Ecto neural progenitor cell (in vitro differentiated cells): ENCODE measurements around the gene BDNF.
"Not testable (repeated sequence)": the region's sequence is repeated elsewhere in the genome, so short reads cannot be mapped to it uniquely, and the experiment has no call there.

Experiments used
- DNase-seq: peaks from one replicate; pipeline ENCODE4 v3.0.0-alpha.2; 2018; ENCODE audit warnings: low spot score

BDNF gene

DNA sequence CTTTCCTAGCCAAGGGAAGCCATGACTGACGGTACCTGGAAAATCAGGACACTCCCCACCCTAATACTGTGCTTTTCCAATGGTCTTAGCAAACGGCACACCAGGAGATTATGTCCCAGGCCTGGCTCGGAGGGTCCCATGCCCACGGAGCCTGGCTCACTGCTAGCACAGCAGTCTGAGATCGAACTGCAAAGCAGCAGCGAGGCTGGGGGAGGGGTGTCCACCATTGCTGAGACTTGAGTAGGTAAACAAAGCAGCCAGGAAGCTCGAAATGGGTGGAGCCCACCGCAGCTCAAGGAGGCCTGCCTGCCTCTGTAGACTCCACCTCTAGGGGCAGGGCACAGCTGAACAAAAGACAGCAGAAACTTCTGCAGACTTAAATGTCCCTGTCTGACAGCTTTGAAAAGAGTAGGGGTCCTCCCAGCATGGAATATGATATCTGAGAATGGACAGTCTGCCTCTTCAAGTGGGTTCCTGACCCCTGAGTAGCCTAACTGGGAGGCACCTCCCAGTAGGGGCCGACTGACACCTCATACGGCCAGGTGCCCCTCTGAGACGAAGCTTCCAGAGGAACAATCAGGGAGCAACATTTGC is 34.6 kb downstream of the BDNF start:
- not testable (repeated sequence) for DNase-seq

DNA sequence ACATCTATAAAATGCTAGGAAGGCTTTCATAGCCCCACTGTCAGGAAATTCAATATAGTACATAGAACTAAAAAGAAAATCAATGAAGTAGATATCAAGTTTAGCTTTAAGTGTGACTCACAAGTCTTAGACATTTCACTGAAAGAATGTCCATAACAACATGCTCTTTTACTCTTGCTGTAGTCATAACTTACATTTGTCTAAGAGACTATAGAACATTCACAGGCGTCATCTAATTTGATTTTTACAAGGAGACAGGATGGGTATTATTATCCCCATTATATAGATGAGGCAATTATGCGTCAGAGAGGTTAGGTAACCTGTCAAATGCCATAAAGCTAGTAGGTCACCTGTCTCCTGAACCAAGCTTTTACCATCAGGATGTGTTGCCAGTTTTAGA is 36.9 kb downstream of the BDNF start:
- no peak for DNase-seq

DNA sequence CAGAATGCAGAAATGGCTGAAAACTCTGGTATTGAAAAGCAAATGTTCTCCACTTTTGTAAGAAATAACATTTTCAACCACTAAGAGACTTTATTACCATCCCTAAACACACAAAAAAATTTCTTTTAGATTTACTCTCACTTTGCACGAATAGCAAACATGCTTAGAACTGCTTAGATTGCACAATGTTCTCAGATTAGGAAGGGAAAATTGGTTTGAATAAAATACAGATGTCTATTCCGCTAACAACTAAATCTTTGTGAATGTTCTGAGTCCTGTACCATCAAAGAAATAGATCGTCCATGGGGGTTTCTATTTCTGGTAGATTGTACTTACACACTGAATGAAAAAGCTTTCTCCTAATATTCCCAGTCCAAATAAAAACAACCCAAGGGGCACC is 40.1 kb downstream of the BDNF start:
- no peak for DNase-seq

DNA sequence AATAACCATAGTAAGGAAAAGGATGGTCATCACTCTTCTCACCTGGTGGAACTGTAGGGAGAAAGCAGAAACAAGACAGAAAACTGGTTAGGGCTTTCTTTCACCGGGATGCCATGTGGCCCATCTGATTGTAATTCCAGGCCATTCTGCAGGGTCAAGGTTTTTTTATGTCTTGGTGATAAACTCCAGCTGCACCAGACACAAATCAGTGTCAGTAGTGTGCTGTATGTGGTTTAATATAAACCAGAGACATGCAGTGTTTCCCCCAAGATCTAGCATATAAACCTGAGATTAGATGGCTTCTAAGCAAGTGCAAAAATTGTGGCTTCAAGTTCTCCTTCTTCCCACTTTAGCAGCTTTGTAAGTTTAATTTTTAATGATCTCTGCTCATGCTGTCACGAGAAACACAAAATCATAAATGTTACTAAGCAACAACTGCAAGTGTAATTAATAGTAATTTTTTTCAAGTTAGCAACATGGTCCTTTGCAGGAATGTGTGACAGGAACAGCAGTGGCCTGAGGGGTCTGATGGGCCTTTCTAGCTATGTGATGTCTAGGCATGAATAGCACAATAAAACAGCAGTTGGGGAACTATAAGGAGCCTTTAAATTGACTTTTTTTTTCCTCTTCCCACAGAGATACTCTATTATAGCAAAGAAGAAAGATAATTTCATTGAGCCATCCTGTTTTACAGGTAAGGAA is 41.6 kb downstream of the BDNF start:
- no peak for DNase-seq

DNA sequence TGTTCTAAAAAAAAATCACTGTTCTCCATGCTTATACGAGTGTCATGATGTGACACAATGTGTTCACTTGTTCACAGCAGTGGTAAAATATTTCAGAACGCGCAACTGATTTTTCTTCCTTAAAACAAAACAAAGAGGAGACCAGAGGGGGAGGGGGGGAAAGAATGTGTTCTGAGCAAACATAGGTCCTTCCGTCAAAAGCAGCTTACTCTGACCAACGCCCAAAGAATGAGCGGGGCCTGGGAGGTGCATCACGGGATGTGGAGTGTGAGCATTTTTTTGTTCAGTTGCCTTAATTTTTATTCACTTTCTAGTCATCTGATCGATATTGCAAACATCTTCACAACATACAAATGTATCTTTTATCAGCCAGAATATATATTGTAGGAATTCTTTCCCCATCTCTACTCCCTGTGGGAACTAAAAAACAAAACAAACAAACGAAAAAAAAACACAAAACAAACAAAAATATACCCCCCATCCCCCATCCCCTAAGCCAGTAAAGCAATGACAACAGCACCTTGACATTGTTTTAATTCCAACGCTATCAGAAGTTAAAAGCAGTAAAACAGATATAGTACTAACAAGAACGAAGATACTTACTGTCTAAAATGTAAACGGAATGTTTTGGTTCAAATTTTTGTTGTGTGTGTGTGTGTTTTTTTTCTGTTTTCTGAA is 43.3 kb downstream of the BDNF start:
- DNase-seq = no peak

DNA sequence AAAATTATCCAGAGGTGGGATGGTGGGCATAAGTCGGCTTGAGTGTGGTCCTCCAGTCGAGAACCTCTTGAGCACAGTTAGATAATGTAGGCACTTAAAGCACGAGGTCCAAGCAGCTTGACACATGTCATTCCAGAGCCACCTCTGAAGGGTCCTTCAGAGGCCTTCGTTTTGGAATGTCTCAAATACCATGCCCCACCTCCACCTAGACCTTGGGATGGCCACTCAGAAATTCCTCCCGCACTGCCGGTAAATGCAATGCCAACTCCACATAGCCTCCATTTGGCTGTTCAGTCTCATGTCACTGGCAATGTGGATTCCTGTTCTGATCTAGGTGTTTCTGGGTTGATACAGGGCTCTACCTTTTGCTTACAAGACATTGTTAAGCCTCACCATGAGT is 43.9 kb downstream of the BDNF start:
- DNase-seq = no peak

DNA sequence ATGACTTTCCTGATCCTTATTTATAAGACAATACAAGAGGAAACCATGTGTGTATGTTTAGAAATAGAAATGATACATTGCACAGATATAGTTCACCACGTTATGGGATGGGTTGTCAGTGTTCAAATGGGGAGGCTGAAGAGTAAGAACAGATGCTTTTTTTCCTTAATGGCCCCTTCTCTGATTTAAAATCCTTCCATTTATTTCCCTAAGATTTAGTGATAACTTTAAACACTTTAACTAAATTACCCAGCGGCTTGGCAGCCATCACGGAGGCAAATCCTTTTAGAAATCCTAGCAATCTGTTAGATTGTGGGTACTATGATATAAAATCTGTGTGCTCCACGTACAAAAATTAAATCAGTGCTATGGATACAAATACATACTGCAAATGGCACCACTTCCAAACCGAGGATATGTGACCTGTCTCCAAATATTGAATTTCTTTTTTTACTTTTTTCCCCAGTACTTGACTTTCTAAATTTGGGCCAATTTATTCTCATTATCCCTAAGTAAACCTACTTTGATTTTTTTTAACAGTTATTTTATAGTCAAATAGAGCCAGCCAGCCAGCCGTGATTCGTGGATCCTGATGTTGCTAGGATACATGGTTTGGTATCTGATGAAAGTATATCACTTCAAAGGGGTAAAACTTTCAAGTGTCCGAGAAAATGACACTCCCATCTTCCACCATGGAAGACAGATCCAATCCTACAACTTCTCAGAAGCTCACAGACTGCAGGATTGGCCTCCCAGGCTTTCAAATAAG is 46.1 kb downstream of the BDNF start:
- no peak for DNase-seq

DNA sequence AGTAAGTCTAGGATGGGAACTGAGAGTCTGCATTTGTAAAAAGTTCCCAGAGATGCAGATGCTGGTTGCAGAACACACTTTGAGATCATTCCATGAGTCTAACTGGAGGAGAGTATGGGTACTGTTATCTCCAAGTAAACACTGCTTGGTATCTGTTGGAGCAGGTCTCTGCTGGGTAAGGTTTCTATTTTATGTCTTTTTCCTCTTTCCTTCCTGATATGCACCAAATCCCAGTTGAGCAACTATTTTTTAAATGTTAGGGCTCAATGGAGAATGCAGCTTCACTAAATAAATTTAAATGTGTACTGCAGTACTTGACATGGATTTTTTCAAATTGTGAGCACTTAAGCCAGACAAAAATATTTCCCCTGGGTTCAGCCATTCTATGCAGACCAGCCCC is 48.5 kb downstream of the BDNF start:
- no peak for DNase-seq

DNA sequence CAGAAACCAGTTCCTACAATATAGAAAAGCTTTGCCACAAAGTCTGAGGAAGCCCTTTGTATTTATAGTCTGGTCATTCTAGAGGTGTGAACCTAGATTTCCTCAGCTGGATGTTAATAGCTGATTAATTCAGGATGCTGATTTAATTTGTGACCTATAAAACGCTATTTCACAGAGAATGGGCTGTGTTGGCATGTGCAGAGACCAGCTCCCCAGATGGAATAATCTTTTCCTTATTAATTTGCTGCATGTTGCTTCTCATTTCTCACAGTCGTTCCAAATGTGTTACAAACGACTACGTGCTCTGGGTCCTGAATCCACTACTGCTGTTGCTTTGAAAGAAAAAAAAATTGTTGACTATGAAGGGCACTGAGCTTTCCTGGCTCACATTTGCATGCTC is 49.3 kb downstream of the BDNF start:
- DNase-seq = no peak

DNA sequence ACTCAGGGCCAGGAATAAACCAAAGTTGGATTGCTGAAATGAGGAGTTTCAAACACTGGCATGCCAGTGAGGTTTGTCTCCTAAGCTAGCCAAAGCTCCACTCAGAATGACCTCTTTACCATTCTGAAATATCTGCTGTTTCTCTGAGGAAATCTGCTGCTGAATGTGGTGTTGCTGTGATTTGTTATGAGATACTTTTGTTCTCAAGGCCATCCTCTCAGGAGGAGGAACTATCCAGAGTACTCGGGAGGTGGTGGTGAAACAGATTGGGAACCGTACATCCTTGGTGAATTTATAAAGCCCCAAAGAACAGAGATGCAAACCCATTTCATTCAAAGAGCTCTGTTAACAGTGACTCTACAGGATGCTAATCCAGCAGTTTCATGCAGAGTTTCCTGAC is 50.5 kb downstream of the BDNF start:
- no peak for DNase-seq

DNA sequence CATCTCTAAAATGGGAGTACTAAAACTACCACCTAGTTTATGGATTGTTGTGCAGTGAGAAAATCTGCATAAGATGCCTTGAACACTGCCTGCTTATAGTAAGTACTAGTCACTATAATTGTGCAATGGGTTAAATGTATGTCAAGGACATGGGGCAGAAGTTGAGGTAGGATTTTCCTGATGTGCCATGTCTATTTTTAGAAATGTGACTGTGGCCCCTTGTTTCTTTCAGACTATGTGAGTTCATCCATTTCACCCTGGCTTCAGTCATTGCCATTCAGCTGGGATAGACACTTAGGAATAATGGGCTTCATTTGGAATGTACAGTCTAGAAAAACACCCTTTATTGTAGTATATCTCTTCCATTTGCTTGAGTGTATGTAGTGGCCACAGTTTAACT is 51.4 kb downstream of the BDNF start:
- no peak for DNase-seq

DNA sequence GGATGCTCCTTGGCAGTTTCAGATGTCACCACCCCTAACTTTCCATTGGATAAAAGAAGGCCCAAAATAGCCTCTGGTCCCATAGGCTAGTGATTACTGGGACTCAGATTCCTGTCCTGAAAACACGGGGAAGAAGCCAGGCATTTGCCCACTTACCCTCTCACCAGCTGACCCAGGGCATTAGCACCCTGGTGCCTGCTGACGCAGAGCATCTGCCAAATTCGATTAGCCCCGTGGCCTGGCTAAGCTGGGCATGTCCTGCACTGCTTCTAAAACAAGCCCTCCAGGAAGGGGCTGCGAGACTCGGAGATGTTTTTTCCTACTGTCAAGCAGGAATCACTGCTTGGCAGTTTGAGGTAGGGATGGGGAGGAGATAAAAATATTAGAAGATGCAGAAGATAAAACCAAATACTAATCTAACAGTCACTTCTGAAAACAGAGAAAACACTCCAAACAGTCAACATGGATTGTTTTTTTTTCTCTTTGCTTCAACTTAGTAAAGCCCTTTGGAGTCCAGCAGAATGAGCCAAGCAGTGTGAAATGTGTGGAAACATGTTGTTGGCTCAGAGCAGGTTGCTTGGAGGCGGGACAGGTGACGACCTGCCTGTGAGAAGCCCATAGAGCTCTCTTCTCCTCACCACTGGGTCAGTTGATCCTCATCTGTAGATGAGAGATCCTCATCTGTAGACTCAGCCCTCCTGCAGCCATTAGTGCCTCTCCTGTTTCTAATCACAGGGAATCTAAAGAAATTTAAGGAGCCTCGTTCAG is 54.0 kb downstream of the BDNF start:
- no peak for DNase-seq

DNA sequence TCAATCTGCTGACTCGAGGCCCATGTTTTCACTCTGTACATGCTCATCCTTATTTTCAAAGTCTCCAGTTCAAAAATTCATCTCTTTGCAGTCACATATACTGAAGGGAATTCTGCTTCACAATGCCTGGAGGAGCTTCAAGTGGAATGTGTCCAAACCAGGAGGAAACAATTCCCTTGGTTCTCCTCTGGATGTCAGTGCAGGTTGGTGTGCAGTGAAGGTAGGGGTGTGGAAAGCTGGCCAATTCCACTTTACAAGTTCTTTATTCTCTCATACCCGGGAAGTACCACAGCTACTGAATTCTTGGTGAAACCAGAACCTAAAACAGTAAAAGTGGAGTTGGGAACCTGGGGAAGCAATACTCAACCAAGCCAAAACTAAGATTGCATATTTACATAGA is 57.3 kb downstream of the BDNF start:
- DNase-seq = no peak

DNA sequence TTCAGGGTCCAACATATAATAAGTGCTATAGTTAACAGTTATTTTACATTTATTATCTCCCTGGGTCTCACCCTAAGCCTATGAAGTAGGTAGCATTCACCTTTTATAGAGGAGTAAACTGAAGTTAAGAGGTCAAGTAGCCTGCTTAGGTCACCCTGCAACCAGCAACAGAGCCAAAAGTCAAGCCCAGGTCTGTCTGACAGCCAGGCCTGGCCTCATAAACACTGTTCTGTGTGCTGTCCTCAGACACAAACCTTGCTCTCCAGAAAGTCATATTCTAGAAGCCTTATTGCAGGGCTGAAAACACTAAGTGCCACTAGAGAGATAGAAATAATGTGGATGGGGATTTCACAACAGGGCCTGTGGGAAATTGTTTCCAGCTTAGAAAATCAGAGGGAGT is 59.3 kb downstream of the BDNF start:
- no peak for DNase-seq

DNA sequence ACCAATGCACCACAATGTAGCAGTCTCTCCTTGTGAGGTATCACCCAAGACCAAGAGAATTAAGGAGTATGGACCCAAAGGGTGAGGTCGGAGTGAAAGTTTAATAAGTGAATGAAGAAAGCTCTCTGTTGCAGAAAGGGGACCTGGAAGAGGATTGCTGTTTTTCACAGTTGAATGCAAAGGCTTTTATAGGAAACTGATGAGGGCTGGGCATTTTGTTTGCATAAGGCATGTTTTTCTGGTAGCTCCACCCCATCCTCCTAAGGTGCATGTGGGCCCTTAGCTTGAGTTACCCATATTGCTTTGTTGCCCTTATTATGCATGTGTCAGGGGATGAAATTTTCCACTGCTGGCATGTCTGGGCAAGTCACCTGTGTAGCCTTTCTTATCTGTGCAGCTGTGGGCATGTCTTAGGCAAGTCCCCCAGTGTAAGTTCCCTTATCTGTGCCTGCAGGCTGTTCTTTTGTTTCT is 64.7 kb downstream of the BDNF start:
- no peak for DNase-seq

DNA sequence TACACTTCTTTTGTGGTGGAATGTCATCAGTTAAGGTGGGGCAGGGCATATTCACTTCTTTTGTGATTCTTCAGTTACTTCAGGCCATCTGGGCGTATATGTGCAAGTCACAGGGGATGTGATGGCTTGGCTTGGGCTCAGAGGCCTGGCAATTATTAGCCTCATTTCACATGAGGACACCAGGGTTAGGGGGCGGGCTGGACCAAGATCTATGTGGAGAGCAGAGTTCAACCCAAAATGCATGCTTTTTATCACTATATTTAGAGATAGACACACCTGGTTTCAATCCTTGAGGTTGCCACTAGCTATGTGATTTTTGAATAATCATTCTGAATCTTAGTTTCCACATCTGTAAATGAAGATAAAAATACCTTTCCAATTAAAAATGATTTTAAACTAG is 65.5 kb downstream of the BDNF start:
- DNase-seq = not testable (repeated sequence)

DNA sequence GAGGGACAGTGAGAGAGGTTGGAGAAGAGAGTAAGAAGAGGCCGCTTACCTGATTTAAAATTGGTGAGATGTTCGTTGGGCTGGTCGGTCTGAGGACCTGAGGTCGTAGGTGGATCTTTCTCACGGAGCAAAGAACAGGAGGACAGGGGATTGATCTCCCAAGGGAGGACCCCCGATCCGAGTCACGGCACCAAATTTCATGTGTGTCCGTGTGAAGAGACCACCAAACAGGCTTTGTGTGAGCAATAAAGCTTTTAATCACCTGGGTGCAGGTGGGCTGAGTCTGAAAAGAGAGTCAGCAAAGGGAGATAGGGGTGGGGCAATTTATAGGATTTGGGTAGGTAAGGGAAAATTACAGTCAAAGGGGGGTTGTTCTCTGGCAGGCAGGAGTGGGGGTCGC is 66.0 kb downstream of the BDNF start:
- not testable (repeated sequence) for DNase-seq

DNA sequence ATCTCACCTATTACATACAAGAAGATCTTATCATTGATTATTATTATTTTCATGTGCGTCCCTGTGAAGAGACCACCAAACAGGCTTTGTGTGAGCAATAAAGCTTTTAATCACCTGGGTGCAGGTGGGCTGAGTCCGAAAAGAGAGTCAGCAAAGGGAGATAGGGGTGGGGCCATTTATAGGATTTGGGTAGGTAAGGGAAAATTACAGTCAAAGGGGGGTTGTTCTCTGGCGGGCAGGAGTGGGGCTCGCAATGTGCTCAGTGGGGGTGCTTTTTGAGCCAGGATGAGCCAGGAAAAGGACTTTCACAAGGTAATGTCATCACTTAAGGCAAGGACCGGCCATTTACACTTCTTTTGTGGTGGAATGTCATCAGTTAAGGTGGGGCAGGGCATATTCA is 71.2 kb downstream of the BDNF start:
- DNase-seq = not testable (repeated sequence)

DNA sequence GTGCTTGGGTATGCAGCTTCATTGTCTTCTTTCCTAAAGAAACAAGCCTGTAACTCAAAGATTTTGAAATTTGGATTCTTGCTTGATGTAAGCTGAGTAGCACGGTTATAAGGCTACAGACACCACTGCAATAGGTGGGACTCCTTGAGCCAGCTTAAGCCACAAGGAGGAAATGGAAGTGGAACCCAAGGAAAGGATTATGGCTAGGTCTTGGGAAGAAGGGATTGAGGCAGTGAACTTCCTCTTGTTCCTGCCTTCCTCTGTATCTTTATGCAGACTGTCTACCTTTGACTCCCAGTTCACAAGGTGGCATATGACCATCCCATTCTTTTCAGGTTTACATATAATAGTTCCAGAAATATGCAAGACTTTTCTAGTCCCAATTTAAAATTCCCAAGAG is 72.3 kb downstream of the BDNF start:
- no peak for DNase-seq

DNA sequence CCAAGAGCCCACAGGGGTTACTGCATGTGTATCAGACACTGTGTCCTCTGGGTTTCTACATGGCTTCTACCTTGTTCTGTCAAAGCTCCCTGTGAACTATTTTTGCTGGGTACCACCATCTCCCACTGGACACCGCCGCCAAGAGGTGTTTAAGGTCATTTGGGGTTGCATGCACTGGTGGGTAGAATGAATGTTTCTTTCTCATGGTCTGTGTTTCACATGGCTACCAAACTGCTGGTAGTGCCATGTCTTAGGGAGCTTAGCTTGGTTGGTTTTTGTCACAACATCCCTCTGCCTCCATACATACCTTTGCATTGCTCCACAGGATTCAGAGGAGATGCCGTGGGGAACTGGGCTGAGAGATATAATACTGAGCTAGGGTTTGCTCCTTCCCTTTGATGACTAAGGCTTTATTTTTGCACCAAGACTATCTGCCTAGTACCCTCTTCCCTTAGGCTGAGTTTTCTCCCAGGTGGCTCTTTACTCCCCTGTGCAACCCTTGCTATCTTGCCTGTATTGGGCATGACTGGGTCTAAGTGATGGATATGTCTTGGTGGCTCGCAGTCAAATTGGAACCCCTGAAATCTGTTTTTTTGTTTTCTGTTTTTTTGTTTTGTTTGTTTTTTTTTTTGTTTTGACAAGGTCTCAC is 73.2 kb downstream of the BDNF start:
- DNase-seq = no peak

DNA sequence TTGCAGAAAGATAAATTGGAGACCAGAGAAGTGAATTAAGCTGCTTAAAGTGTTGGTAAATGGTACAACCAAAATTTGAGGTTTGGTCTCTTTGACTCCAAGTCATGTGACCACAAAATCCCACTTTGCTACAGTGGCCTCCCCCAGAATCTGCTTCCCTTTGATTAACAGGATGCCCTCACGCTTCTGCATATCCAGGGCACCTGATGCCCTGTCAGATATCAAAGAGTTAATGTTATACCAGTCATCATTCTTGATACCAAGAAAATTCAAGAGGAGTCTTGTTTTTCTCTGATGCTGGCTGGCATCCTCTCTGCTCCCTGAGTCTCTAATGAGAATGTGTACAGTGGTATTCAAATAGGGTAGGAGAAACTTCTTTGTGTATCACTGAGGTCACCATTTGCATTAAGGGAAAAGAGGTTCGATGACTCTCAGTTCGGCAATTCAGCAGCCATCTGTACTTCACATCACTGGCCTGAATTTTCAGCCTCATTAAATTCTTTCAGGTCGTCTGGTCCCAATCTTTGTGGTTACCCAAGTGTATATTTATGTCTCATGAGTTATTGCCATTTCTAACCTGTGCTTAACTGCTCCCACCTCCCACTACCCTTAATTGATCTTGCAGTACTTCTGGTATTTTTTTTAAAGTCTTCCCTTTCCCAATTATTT is 73.9 kb downstream of the BDNF start:
- no peak for DNase-seq
